Kidney capillary endothelial cell (primary cell): ENCODE results near the gene KIRREL3.

ENCODE experiments used
- DNase-seq: peaks from one replicate; pipeline ENCODE4 v3.0.0-alpha.2; 2018; ENCODE audit warnings: low spot score

KIRREL3 gene

DNA sequence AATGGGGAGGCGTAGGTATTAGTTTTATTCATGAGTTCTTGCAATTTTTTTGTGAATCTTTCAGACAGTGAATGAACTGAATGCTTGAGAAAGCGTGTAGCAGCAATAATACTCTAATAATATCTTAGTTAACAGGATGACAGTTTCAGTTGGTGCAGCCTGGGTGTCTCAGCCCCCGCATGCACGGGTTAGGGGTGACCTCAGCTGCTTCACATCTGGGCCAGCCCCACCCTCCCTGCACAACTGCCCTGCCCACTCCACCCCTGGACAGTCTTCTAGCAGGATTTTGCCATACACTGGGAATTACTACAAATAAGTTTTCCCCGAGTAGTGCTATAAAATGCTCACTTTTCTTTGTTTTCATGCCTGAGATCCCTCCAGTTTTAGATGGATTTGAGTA, 561.9 kb downstream of the KIRREL3 start:
- no peak for DNase-seq

DNA sequence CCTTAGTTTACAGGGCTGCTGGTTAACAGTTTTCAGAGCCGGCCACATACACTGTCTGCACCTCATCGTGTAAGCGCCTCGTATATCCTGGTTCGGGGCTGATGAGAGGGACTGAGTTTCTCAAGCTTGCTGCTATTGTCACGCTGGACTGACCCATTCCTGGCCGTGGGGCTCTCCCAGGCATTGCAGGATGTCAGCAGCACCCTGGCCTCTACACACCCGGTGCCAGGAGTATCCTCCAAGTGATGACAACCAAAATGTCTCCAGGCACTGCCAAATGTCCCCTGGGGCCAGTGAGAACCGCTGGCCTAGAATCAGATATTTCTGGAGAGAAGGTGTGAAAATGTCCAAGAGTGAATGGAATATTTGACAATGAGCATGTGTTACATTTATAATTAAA, 562.3 kb downstream of the KIRREL3 start:
- DNase-seq, result no peak

GRCh38 chr11:126437731-126438130, 562.8 kb downstream of the KIRREL3 start:
- DNase-seq, result no peak

DNA sequence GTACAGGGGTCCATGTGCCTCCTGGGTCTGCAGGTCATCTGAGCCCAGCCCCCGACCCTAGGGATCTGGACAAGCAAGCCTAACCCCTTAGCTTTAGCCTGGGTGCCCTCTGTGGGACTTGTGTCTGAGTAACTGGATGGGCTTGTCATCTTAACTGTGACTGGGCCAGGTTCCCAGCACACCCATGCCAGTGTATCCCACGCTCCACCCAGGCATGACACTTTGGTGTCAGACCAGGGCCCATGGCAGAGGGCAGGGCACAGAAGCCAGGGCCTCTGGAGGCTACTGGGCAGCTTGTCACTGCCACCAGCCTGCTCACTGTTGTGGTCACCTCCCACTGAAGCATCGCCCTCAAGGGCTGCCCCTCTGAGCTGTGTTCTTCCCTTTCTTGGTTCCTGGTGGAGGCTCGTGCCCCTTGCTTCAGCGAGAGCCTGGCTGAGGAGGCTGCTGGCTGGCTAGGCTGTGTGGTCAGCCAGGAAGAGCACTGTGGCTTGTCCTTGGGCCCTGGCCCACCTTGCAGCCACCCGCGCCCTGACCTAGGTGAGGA, 564.3 kb downstream of the KIRREL3 start:
- DNase-seq, result no peak

- DNase-seq, result no peak
Measured at GRCh38 chr11:126434950-126435335, 565.6 kb downstream of the KIRREL3 start.

DNA sequence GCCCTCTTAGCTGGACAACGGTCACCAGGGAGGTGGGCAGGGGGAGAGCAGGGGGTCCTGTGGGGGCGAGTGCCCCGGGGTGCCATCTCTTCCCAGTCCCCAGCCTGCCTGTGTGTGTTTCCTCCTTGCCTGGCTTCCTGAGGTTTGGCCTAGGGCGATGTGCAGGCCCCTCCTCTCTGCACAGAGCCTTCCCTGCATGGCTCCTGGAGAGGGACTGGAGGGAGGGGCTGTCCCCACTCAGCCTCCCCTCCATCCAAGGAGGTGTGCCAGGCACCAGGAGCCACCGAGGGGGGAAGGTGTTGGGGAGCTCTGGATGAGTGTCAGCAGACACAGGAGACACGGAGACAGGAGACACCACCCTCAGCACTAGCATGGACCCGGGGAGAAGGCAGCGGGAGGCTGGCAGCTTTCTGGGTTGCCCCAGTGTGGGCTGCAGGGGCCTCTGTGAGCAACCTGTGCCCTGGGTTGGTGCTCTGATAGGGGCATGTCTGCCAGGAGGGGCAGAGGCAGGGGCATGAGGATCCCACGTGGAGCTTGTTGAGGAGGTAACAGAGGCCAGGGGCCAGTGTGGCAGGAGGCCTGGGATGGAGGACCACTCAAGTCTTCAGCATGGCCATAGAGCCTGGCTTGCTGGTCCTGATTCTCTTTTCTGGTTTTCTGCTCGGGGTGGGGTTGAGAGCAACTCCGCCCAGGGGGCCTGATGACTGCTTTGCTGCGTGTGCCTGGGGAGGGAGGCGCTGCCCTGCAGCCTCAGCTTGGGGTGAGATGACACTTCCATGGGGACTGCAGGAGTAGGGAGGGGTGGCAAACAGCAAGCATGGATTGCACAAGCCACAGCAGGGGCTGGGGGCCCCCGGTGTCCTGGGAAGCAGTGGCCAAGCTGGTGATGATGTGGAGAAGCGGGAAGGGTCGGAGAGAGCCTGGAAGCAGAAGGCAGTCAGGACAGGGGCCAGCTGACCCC, 566.3 kb downstream of the KIRREL3 start:
- DNase-seq, result no peak

DNA sequence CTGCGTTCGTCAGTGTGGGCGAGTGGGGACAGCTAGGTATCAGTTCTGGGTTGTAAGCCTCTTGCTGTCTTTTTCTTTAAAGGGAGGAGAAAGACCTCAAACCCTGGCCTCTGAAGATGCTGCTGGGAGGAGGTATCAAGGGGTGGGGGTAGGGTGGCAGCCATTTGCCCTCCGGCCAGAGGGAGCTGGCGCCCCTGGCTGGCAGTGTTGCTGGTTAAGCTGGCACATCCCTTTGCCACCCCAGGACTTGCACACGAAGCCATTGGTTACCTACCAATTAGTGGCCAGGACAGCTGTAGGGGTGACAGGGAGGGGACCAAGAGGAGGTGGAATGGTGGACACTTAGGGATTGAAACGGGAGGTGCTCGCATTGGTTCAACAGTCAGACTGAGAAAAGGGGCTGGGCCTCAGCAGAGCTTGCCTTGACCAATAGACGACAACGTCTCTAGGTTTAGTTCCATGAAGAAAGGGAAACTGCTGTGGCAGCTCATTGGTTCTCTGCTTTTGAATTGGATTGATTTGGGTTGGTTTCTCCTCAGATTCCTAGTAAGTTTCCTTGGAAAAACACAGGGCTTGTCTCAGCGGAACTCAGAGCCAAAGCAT, 567.2 kb downstream of the KIRREL3 start:
- no peak for DNase-seq

- no peak for DNase-seq
Measured at GRCh38 chr11:126432525-126432924, 568.0 kb downstream of the KIRREL3 start.

GRCh38 chr11:126432065-126432461, 568.5 kb downstream of the KIRREL3 start:
- DNase-seq, result no peak

DNA sequence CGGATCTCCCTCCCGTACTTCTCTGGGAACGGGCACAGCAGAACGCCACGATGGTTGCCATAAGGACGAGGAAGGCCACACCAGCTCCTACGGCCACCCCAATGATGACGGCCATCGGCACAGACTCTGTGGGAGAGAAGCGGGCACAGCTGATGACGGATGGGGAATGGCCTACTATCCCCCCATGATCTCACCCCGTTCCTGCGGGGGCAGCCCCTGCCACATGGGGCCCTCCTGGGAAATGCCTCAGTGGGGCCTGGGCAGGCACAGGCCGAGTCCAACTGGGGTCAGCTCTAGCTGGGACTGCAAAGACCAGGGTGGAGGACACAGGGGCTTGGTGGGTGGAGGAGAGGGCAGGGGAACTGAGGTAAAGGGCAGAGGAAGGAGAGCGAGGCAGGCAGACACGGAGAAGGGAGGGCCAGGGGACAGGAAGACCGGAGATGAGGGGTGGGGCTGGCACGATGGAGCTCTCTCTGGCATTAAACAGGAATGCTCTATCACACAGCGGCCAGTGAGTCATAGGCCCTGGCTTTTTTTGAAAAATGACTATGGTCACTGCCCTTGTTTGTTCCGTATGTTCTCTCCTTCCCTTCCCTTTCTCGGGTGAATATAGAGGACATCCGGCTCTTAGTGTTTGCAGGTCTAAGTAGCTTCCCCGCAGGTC, 569.0 kb downstream of the KIRREL3 start:
- DNase-seq, result peak; percentile 75

GRCh38 chr11:126430581-126431335, 569.8 kb downstream of the KIRREL3 start:
- DNase-seq, result peak; percentile 49

DNA sequence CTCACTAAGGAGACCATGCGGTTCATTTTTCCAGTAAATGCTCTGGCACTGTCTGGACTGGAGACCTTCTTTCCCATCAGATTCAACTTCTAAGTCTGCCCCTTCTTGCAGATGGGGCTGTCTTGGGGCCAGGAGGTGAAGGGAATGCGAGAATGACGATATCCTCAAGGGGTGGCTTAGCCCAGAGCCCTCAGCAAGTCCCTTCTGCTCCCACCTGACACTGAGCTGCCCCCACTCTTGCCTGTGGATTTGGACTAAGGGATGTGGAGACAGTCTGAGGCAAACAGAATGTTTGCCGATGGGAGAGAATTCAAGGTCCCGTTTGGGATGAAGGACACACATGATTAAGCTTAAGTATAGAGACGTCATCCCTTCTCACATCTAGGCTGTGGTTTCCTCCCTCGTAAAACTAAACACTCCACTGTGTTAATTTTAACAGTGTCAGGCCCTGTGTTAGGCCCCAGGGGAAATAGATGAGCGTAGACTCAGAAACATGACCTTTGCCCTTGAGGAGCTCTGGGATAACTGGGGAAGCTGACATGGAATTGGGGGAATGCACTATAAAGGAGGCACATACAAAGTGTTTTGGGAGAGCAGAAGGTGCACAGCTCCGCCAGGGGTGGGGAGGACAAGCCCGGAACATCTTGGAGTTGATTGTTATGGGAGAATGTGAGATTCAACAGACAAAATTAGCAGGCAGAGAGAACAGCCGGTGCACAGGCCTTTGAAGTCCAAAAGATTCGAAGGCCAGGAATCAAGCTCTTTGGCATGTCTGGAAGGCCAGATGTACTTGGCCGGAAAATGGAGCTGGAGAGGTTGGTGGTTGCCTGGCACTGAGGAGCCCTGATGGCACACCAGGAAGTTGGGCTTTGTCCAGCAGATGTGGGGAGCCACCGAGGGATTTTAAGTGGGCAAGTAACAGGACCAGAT, 573.5 kb downstream of the KIRREL3 start:
- DNase-seq, result no peak

- no peak for DNase-seq
Measured at GRCh38 chr11:126426106-126426505, 574.5 kb downstream of the KIRREL3 start.

DNA sequence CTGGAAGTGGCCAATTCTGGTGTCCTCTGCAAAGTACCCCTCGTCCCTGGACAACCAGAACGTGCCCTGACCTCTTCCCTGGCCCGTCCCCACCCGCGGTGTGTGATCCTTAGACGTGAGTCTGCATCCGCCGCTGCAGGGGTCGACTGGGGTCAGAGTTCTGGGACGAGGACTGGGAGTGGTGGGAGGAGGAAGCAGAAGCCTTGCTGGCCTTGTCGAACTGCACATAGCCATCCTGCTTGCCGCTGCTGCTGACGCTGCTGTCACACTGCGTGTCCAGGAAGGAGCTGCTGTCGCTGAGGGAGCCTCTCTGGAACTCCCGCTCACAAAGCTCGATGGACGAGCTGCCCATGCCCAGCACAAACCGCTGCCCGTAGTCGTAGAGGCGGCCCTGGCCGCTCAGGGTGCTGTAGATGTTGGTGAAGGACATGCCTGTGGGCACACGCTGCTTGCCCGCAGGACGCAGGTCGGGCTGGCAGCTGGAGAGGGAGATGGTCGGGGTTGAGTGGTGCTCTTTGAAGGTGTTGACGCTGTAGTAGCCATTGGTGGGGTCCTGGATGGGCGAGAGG, 576.0 kb downstream of the KIRREL3 start:
- DNase-seq, result no peak

- no peak for DNase-seq
Measured at GRCh38 chr11:126423743-126424142, 576.8 kb downstream of the KIRREL3 start.

- DNase-seq, result no peak
Measured at GRCh38 chr11:126423154-126423553, 577.4 kb downstream of the KIRREL3 start.

DNA sequence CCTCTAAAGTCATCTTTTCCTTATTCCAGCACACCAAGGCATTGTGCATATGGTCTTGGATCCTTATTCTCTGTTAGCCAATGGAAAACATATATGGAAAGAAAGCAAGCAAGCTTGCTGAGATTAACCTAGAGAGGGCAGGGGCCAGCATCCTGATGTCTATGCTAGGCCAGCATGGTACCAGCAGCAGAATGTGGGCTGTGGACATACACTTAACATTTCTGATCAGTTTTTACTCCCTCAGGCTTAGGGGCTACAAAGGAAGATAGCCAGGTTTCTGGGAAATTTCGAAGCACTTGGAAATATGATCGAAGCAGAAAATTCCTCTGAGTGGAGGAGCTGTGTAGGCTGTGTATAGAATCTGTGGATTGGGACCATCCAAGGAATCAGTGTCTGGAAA, 578.1 kb downstream of the KIRREL3 start:
- no peak for DNase-seq

GRCh38 chr11:126421271-126421671, 579.3 kb downstream of the KIRREL3 start:
- DNase-seq, result no peak

DNA sequence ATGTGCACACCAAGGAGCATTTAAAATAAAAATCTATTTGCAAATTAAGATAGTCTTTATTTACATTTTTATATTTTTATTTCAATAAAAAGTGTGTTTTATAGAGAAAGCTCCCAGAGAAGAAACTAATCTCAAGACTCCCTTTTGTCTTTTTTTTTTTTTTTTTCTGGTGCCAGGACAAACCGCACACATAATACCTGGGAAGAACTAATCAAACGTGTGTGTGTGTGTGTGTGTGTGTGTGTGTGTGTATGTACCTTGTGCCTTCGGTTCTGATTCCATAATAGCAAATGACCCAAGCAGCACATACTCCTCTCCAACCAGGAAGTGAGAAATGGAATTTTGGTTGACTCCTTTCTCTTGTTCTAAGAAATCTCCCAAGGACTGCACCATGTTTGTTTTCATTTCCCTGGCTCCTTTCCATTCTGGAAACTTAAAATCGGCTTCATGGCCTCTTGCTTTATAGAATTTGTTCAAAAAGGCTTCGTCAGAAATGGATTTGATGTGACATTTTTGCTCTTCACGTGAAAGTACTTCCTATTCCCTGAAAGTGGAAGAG, 579.8 kb downstream of the KIRREL3 start:
- DNase-seq, result no peak
